Stimulated activated naive CD8-positive, alpha-beta T cell treated with anti-CD3 and anti-CD28 coated beads, Interleukin-15, Interleukin-2, amounts not matched to agents 100 ng/mL and 50 ng/mL, for 24 hours (primary cell): ENCODE results near the gene SELENOF.

Source experiments
- H3K27ac Mint-ChIP-seq: one replicate; pipeline ENCODE4 v1.8.0; 2021; ENCODE audit warnings: mild to moderate bottlenecking, mixed read lengths
- H3K27me3 Mint-ChIP-seq: one replicate; pipeline ENCODE4 v1.8.0; 2021; ENCODE audit warnings: mixed read lengths
- H3K36me3 Mint-ChIP-seq: one replicate; pipeline ENCODE4 v1.8.0; 2021; ENCODE audit warnings: low read depth, mixed read lengths
- H3K4me1 Mint-ChIP-seq: one replicate; pipeline ENCODE4 v1.8.0; 2021; ENCODE audit warnings: low read depth, mixed read lengths
- H3K4me3 Mint-ChIP-seq: one replicate; pipeline ENCODE4 v1.8.0; 2021; ENCODE audit warnings: mild to moderate bottlenecking, mixed read lengths
- H3K9me3 Mint-ChIP-seq: one replicate; pipeline ENCODE4 v1.8.0; 2021; ENCODE audit warnings: mixed read lengths

The SELENOF gene

GRCh38 chr1:86858524-86859261 lies 55.2 kb downstream of the SELENOF start:
- Mint-ChIP-seq H3K27me3 (no peaks in the 10 kb centered on the region), H3K9me3 (no peaks in the 10 kb centered on the region), H3K4me3 (no peak overlapping the region), H3K36me3 (peaks cover 16% of the 10 kb centered on the region), H3K27ac (no peak overlapping the region), H3K4me1 (peaks cover 4% of the 10 kb centered on the region)

- Mint-ChIP-seq H3K36me3 (peaks cover 5% of the 10 kb centered on the region), H3K9me3 (no peaks in the 10 kb centered on the region), H3K4me3 (no peak overlapping the region), H3K27ac (no peak overlapping the region), H3K4me1 (peaks cover 4% of the 10 kb centered on the region), H3K27me3 (no peaks in the 10 kb centered on the region)
These were observed 57.7 kb downstream of the SELENOF start for GRCh38 chr1:86856196-86856595.

GRCh38 chr1:86854352-86854751 lies 59.6 kb downstream of the SELENOF start:
- peaks cover 4% of the 10 kb centered on the region for H3K4me1 Mint-ChIP-seq
- H3K9me3 Mint-ChIP-seq = no peaks in the 10 kb centered on the region
- peaks cover 4% of the 10 kb centered on the region for H3K36me3 Mint-ChIP-seq
- H3K4me3 Mint-ChIP-seq = no peak overlapping the region
- H3K27ac Mint-ChIP-seq = no peak overlapping the region
- no peaks in the 10 kb centered on the region for H3K27me3 Mint-ChIP-seq

- Mint-ChIP-seq H3K9me3 (no peaks in the 10 kb centered on the region), H3K27me3 (no peaks in the 10 kb centered on the region), H3K4me3 (no peak overlapping the region), H3K4me1 (no peaks in the 10 kb centered on the region), H3K36me3 (no peaks in the 10 kb centered on the region), H3K27ac (no peak overlapping the region)
These were observed 61.0 kb downstream of the SELENOF start for GRCh38 chr1:86852782-86853408.

- Mint-ChIP-seq H3K4me1 (no peaks in the 10 kb centered on the region), H3K9me3 (no peaks in the 10 kb centered on the region), H3K4me3 (no peak overlapping the region), H3K27ac (no peak overlapping the region), H3K36me3 (no peaks in the 10 kb centered on the region), H3K27me3 (no peaks in the 10 kb centered on the region)
These were observed 61.6 kb downstream of the SELENOF start for GRCh38 chr1:86852289-86852688.

- Mint-ChIP-seq H3K27ac (no peak overlapping the region), H3K9me3 (no peaks in the 10 kb centered on the region), H3K4me1 (peaks cover 6% of the 10 kb centered on the region), H3K27me3 (no peaks in the 10 kb centered on the region), H3K36me3 (no peaks in the 10 kb centered on the region), H3K4me3 (no peak overlapping the region)
These were observed 64.2 kb downstream of the SELENOF start for GRCh38 chr1:86849756-86850155.

GRCh38 chr1:86848654-86849053 lies 65.3 kb downstream of the SELENOF start:
- Mint-ChIP-seq H3K4me3 (no peak overlapping the region), H3K27me3 (no peaks in the 10 kb centered on the region)

GRCh38 chr1:86846164-86846647 lies 67.7 kb downstream of the SELENOF start:
- H3K9me3 Mint-ChIP-seq = no peaks in the 10 kb centered on the region
- no peak overlapping the region for H3K4me3 Mint-ChIP-seq
- H3K36me3 Mint-ChIP-seq = no peaks in the 10 kb centered on the region
- H3K27ac Mint-ChIP-seq = no peak overlapping the region
- no peaks in the 10 kb centered on the region for H3K27me3 Mint-ChIP-seq
- H3K4me1 Mint-ChIP-seq = peaks cover 6% of the 10 kb centered on the region

More at GRCh38 chr1:86848654-86849053, 65.3 kb downstream of the SELENOF start:
- H3K27ac Mint-ChIP-seq = no peak overlapping the region
- peaks cover 6% of the 10 kb centered on the region for H3K4me1 Mint-ChIP-seq
- H3K36me3 Mint-ChIP-seq = no peaks in the 10 kb centered on the region
- no peaks in the 10 kb centered on the region for H3K9me3 Mint-ChIP-seq

- peaks cover 6% of the 10 kb centered on the region for H3K4me1 Mint-ChIP-seq
- no peaks in the 10 kb centered on the region for H3K27me3 Mint-ChIP-seq
- no peaks in the 10 kb centered on the region for H3K9me3 Mint-ChIP-seq
- no peak overlapping the region for H3K27ac Mint-ChIP-seq
- no peaks in the 10 kb centered on the region for H3K36me3 Mint-ChIP-seq
- H3K4me3 Mint-ChIP-seq = no peak overlapping the region
These were observed 68.4 kb downstream of the SELENOF start for GRCh38 chr1:86845514-86845913.

- Mint-ChIP-seq H3K27me3 (no peaks in the 10 kb centered on the region), H3K9me3 (no peaks in the 10 kb centered on the region), H3K36me3 (no peaks in the 10 kb centered on the region), H3K4me3 (no peak overlapping the region), H3K4me1 (peaks cover 3% of the 10 kb centered on the region), H3K27ac (no peak overlapping the region)
These were observed 72.8 kb downstream of the SELENOF start for GRCh38 chr1:86841116-86841515.

- Mint-ChIP-seq H3K4me3 (no peak overlapping the region), H3K36me3 (no peaks in the 10 kb centered on the region), H3K27ac (no peak overlapping the region), H3K9me3 (no peaks in the 10 kb centered on the region), H3K27me3 (no peaks in the 10 kb centered on the region), H3K4me1 (no peaks in the 10 kb centered on the region)
These were observed 80.3 kb downstream of the SELENOF start for GRCh38 chr1:86833461-86834215.

- Mint-ChIP-seq H3K27ac (no peak overlapping the region), H3K4me3 (no peak overlapping the region), H3K27me3 (no peaks in the 10 kb centered on the region), H3K4me1 (no peaks in the 10 kb centered on the region), H3K9me3 (no peaks in the 10 kb centered on the region), H3K36me3 (no peaks in the 10 kb centered on the region)
These were observed 81.5 kb downstream of the SELENOF start for GRCh38 chr1:86832433-86832832.

- H3K27me3 Mint-ChIP-seq = no peaks in the 10 kb centered on the region
- H3K36me3 Mint-ChIP-seq = no peaks in the 10 kb centered on the region
- no peak overlapping the region for H3K4me3 Mint-ChIP-seq
- H3K9me3 Mint-ChIP-seq = no peaks in the 10 kb centered on the region
- no peak overlapping the region for H3K27ac Mint-ChIP-seq
- H3K4me1 Mint-ChIP-seq = no peaks in the 10 kb centered on the region
These were observed 84.6 kb downstream of the SELENOF start for GRCh38 chr1:86829321-86829720.

- Mint-ChIP-seq H3K9me3 (no peaks in the 10 kb centered on the region), H3K36me3 (no peaks in the 10 kb centered on the region), H3K4me1 (no peaks in the 10 kb centered on the region), H3K27ac (no peak overlapping the region), H3K27me3 (peaks cover 3% of the 10 kb centered on the region), H3K4me3 (no peak overlapping the region)
These were observed 85.9 kb downstream of the SELENOF start for GRCh38 chr1:86828024-86828423.

- Mint-ChIP-seq H3K27me3 (peaks cover 8% of the 10 kb centered on the region), H3K36me3 (no peaks in the 10 kb centered on the region), H3K9me3 (no peaks in the 10 kb centered on the region), H3K4me3 (no peak overlapping the region), H3K4me1 (no peaks in the 10 kb centered on the region), H3K27ac (no peak overlapping the region)
These were observed 87.1 kb downstream of the SELENOF start for GRCh38 chr1:86826856-86827255.
